Measurements from ENCODE around the gene SF3B3.
"Not testable (repeated sequence)": the region's sequence is repeated elsewhere in the genome, so short reads cannot be mapped to it uniquely, and the experiment has no call there.

GRCh38 chr16:70529954-70530353, 6.3 kb downstream of the SF3B3 start:
- not testable (repeated sequence) for TF ChIP-seq EP300, POLR2AphosphoS5 (IDR thresholded peaks at IDR 0.05)
- TF ChIP-seq, protein P1, sequence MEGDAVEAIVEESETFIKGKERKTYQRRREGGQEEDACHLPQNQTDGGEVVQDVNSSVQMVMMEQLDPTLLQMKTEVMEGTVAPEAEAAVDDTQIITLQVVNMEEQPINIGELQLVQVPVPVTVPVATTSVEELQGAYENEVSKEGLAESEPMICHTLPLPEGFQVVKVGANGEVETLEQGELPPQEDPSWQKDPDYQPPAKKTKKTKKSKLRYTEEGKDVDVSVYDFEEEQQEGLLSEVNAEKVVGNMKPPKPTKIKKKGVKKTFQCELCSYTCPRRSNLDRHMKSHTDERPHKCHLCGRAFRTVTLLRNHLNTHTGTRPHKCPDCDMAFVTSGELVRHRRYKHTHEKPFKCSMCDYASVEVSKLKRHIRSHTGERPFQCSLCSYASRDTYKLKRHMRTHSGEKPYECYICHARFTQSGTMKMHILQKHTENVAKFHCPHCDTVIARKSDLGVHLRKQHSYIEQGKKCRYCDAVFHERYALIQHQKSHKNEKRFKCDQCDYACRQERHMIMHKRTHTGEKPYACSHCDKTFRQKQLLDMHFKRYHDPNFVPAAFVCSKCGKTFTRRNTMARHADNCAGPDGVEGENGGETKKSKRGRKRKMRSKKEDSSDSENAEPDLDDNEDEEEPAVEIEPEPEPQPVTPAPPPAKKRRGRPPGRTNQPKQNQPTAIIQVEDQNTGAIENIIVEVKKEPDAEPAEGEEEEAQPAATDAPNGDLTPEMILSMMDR (IDR thresholded peaks at IDR 0.05) = not testable (repeated sequence)

All from upper lobe of left lung (tissue), 4 donors.